ENCODE results near the gene VASN. TPM values are rescaled to one million over a fixed set of nuclear protein-coding genes. Genes with fewer than 3 reads are reported as not detected.

VASN gene
- total RNA-seq, 2 experiments from 2014 or later: not detected

- H3K36me3 ChIP-seq (ENCODE audit: insufficient read depth, low read length): peaks cover 42% of the 10 kb centered on the region
- POLR2A ChIA-PET: interaction anchor here (1.7 kb wide), 1 partner anchor 9 kb away, joined by 4 read pairs; no protein-coding TSS in a partner anchor
- peaks cover 23% of the 10 kb centered on the region for H3K4me1 ChIP-seq (ENCODE audit: insufficient read depth, low read length, poor library complexity, severe bottlenecking)
- peaks cover 57% of the 10 kb centered on the region for H3K79me2 ChIP-seq (ENCODE audit: insufficient read depth, low read depth, low read length)
- peak overlapping the region; percentile 89; the same call in 1 of the 2 replicates for H2AFZ ChIP-seq (ENCODE audit: low read length)
- peak overlapping the region; percentile 90 for H3K4me3 ChIP-seq (ENCODE audit: low read depth, low read length, poor library complexity, severe bottlenecking)
- CTCF ChIA-PET (ENCODE audit: unreplicated experiment): no interaction called here
- DNase-seq (ENCODE audit: low spot score): peak; percentile 71
- no peaks in the 10 kb centered on the region for H3K9me2 ChIP-seq (ENCODE audit: insufficient read depth, low read length)
- H3K9me3 ChIP-seq (ENCODE audit: low read length): no peaks in the 10 kb centered on the region
- H3K4me2 ChIP-seq (ENCODE audit: low read length): peak overlapping the region; percentile 99
- H3K27ac ChIP-seq (ENCODE audit: low read depth, low read length, poor library complexity, severe bottlenecking): peak overlapping the region; percentile 88
- no TSS peak for BruUV-seq (replicated peaks)
- intact Hi-C loops (cut with micrococcal nuclease; ENCODE audit: unreplicated experiment): loop anchor here (1.0 to 10.0 kb wide), 2 partner anchors 48 to 419 kb away; partner anchors contain the start of genes GLYR1, NMRAL1 and UBN1
- no peaks in the 10 kb centered on the region for H4K20me1 ChIP-seq (ENCODE audit: insufficient read depth, low read length)
- no peak for TF ChIP-seq EZH2phosphoT487 (IDR thresholded peaks at IDR 0.05; ENCODE audit: borderline replicate concordance, low read depth, low read length)
- 0 out of 2 replicates have a peak, but pooled peaks have one; percentile 24 for TF ChIP-seq CTCF (conservative IDR thresholded peaks at IDR 0.05; ENCODE audit: low read length)
These were observed 54.5 kb downstream of the VASN start for GRCh38 chr16:4426021-4426684.

GRCh38 chr16:4426722-4427372, 55.2 kb downstream of the VASN start:
- Histone ChIP-seq H3K27ac (ENCODE audit: low read depth, low read length, poor library complexity, severe bottlenecking) (peak overlapping the region; percentile 88), H3K9me2 (ENCODE audit: insufficient read depth, low read length) (no peaks in the 10 kb centered on the region), H3K9me3 (ENCODE audit: low read length) (no peaks in the 10 kb centered on the region), H4K20me1 (ENCODE audit: insufficient read depth, low read length) (no peaks in the 10 kb centered on the region), H2AFZ (ENCODE audit: low read length) (no peak overlapping the region), H3K4me2 (ENCODE audit: low read length) (peak overlapping the region; percentile 99), H3K79me2 (ENCODE audit: insufficient read depth, low read depth, low read length) (peaks cover 61% of the 10 kb centered on the region), H3K4me1 (ENCODE audit: insufficient read depth, low read length, poor library complexity, severe bottlenecking) (peaks cover 23% of the 10 kb centered on the region), H3K4me3 (ENCODE audit: low read depth, low read length, poor library complexity, severe bottlenecking) (peak overlapping the region; percentile 90), H3K36me3 (ENCODE audit: insufficient read depth, low read length) (peaks cover 49% of the 10 kb centered on the region)
- ChIA-PET CTCF (ENCODE audit: unreplicated experiment) (no interaction called here), POLR2A (interaction anchor here (1.7 kb wide), 1 partner anchor 10 kb away, joined by 4 read pairs; no protein-coding TSS in a partner anchor)
- BruUV-seq (replicated peaks): TSS peak; percentile 76
- intact Hi-C loops (cut with micrococcal nuclease; ENCODE audit: unreplicated experiment): loop anchor here (1.0 to 10.0 kb wide), 2 partner anchors 47 to 418 kb away; partner anchors contain the start of genes GLYR1, NMRAL1 and UBN1
- no peak for TF ChIP-seq CTCF (conservative IDR thresholded peaks at IDR 0.05; ENCODE audit: low read length)
- no peak for TF ChIP-seq EZH2phosphoT487 (IDR thresholded peaks at IDR 0.05; ENCODE audit: borderline replicate concordance, low read depth, low read length)
- no peak for DNase-seq (ENCODE audit: low spot score)
